Mesenchymal stem cell (in vitro differentiated cells and primary cell): ENCODE measurements around the gene CCL28.

ENCODE experiments used
- DNase-seq: peaks from one replicate; pipeline ENCODE4 v3.0.0-alpha.2; 2013
- H2AFZ ChIP-seq: one replicate; pipeline ENCODE4 v1.6.1; 2013; ENCODE audit warnings: low read depth, mild to moderate bottlenecking, control low read depth, inconsistent platforms, low read length, moderate library complexity
- H2AK5ac ChIP-seq: 2 replicates; pipeline ENCODE4 v1.6.1; 2013; ENCODE audit warnings: low read length, moderate library complexity, mild to moderate bottlenecking, inconsistent platforms; ENCODE audit not compliant: severe bottlenecking
- H2BK120ac ChIP-seq: one replicate; pipeline ENCODE4 v1.6.1; 2013; ENCODE audit warnings: low read depth, mild to moderate bottlenecking, inconsistent platforms, low read length, moderate library complexity
- H2BK12ac ChIP-seq, 2 experiments: one replicate each; pipeline ENCODE4 v1.6.1; 2013; ENCODE audit warnings: inconsistent platforms in 2 of 2, low read length in 2 of 2, mild to moderate bottlenecking in 2 of 2, moderate library complexity in 2 of 2, control low read depth in 1 of 2
- H2BK15ac ChIP-seq: one replicate; pipeline ENCODE4 v1.6.1; 2013; ENCODE audit warnings: mild to moderate bottlenecking, low read depth, inconsistent platforms; ENCODE audit not compliant: poor library complexity, severe bottlenecking
- H2BK5ac ChIP-seq: 2 replicates; pipeline ENCODE4 v1.6.1; 2013; ENCODE audit warnings: low read depth, mild to moderate bottlenecking, low read length, control low read depth, inconsistent platforms; ENCODE audit not compliant: poor library complexity, severe bottlenecking
- H3K14ac ChIP-seq, 2 experiments: one replicate each; pipeline ENCODE4 v1.6.1; 2013; ENCODE audit warnings: inconsistent platforms in 2 of 2, low read length in 2 of 2, control low read depth in 1 of 2, mild to moderate bottlenecking in 1 of 2, moderate library complexity in 1 of 2
- H3K18ac ChIP-seq, 2 experiments: one replicate each; pipeline ENCODE4 v1.6.1; 2013; ENCODE audit warnings: inconsistent platforms in 2 of 2, low read length in 2 of 2, control low read depth in 1 of 2, low read depth in 1 of 2, mild to moderate bottlenecking in 1 of 2
- H3K23ac ChIP-seq, 2 experiments: one replicate each; pipeline ENCODE4 v1.6.1; 2013; ENCODE audit warnings: inconsistent platforms in 2 of 2, low read length in 2 of 2, mild to moderate bottlenecking in 2 of 2, moderate library complexity in 2 of 2, control low read depth in 1 of 2
- H3K27ac ChIP-seq: 2 replicates; pipeline ENCODE4 v1.5.1; 2013; ENCODE audit warnings: mild to moderate bottlenecking, moderate library complexity, low read length, control low read depth, inconsistent platforms; ENCODE audit not compliant: poor library complexity, severe bottlenecking
- H3K27me3 ChIP-seq, 2 experiments: 2 replicates each; pipeline versions ENCODE4 v1.6.1 to v1.7.0; 2013; ENCODE audit warnings: low read length in 2 of 2, mild to moderate bottlenecking in 2 of 2, moderate library complexity in 2 of 2, control low read depth in 1 of 2, inconsistent platforms in 1 of 2; ENCODE audit not compliant: control insufficient read depth in 1 of 2, insufficient read depth in 1 of 2
- H3K36me3 ChIP-seq, 2 experiments: 2 replicates each; pipeline versions ENCODE4 v1.6.1 to v1.7.0; 2013; ENCODE audit warnings: low read length in 2 of 2, control low read depth in 1 of 2, inconsistent platforms in 1 of 2, low read depth in 1 of 2, mild to moderate bottlenecking in 1 of 2; ENCODE audit not compliant: insufficient read depth in 2 of 2, control insufficient read depth in 1 of 2
- H3K4ac ChIP-seq, 2 experiments: one replicate each; pipeline ENCODE4 v1.6.1; 2013; ENCODE audit warnings: inconsistent platforms in 2 of 2, low read length in 2 of 2, mild to moderate bottlenecking in 2 of 2, moderate library complexity in 2 of 2, control low read depth in 1 of 2, low read depth in 1 of 2
- H3K4me1 ChIP-seq: 2 replicates; pipeline ENCODE4 v1.6.1; 2013; ENCODE audit warnings: low read depth, low read length, control low read depth; ENCODE audit not compliant: control insufficient read depth, insufficient read depth
- H3K4me2 ChIP-seq: 2 replicates; pipeline ENCODE4 v1.6.1; 2013; ENCODE audit warnings: low read length, mild to moderate bottlenecking, inconsistent platforms; ENCODE audit not compliant: poor library complexity, severe bottlenecking
- H3K4me3 ChIP-seq, 2 experiments: 2 replicates each; pipeline versions ENCODE4 v1.5.1 to v1.7.0; 2013; ENCODE audit warnings: low read length in 2 of 2, mild to moderate bottlenecking in 2 of 2, control low read depth in 1 of 2, low read depth in 1 of 2; ENCODE audit not compliant: insufficient read depth in 1 of 2
- H3K79me1 ChIP-seq: replicated peaks from 2 replicates; pipeline ENCODE4 v1.6.1; 2013; ENCODE audit warnings: mild to moderate bottlenecking, control low read depth, low read length, inconsistent platforms; ENCODE audit not compliant: poor library complexity, severe bottlenecking
- H3K9ac ChIP-seq: 2 replicates; pipeline ENCODE4 v1.7.0; 2013; ENCODE audit warnings: mild to moderate bottlenecking, low read length, moderate library complexity
- H3K9me3 ChIP-seq: 2 replicates; pipeline ENCODE4 v1.7.0; 2013; ENCODE audit warnings: mild to moderate bottlenecking, low read length; ENCODE audit not compliant: control insufficient read depth
- H4K8ac ChIP-seq: one replicate; pipeline ENCODE4 v1.6.1; 2013; ENCODE audit warnings: inconsistent platforms, mild to moderate bottlenecking, low read length, moderate library complexity
- H4K91ac ChIP-seq: one replicate; pipeline ENCODE4 v1.6.1; 2013; ENCODE audit warnings: mild to moderate bottlenecking, low read length, inconsistent platforms
- WGBS: methylation state at CpG from one replicate; pipeline ENCODE4 v1.1.7; 2013; ENCODE audit warnings: mixed read lengths; 5-methylcytosine and 5-hydroxymethylcytosine counted together

Gene CCL28

GRCh38 chr5:43422143-43422542 lies 10.0 kb upstream of the CCL28 start:
- H3K4me3 ChIP-seq = no peak overlapping the region
- no peaks in the 10 kb centered on the region for H3K36me3 ChIP-seq
- H2BK5ac ChIP-seq = no peak overlapping the region
- H3K4me1 ChIP-seq = peaks cover 16% of the 10 kb centered on the region
- no peak overlapping the region for H3K18ac ChIP-seq
- DNase-seq = peak; percentile 26
- H2AK5ac ChIP-seq = no peak overlapping the region
- no peaks in the 10 kb centered on the region for H3K9me3 ChIP-seq
- no peak overlapping the region for H4K91ac ChIP-seq
- H2BK12ac ChIP-seq = no peak overlapping the region
- no peak overlapping the region for H3K14ac ChIP-seq
- no peak overlapping the region for H3K9ac ChIP-seq
- no peak overlapping the region for H2AFZ ChIP-seq
- no peak overlapping the region for H4K8ac ChIP-seq
- no peak overlapping the region for H2BK15ac ChIP-seq
- H2BK120ac ChIP-seq = no peak overlapping the region
- H3K4ac ChIP-seq = no peak overlapping the region
- WGBS = 73% methylated on average over 2 of the region's 2 CpGs
- peak overlapping the region; percentile 87 for H3K27ac ChIP-seq
- no peaks in the 10 kb centered on the region for H3K79me1 ChIP-seq
- H3K23ac ChIP-seq = no peak overlapping the region
- no peak overlapping the region for H3K4me2 ChIP-seq
- H3K27me3 ChIP-seq = no peaks in the 10 kb centered on the region

- Histone ChIP-seq H3K9me3 (no peaks in the 10 kb centered on the region), H2BK120ac (no peak overlapping the region)
- 94% methylated on average over 6 of the region's 7 CpGs for WGBS
Observed at GRCh38 chr5:43421450-43422133, 9.4 kb upstream of the CCL28 start.

GRCh38 chr5:43420241-43420640 lies 8.1 kb upstream of the CCL28 start:
- Histone ChIP-seq H4K91ac (no peak overlapping the region), H2BK5ac (no peak overlapping the region), H3K14ac (no peak overlapping the region), H4K8ac (peak overlapping the region; percentile 55), H3K27ac (no peak overlapping the region), H2BK12ac (no peak overlapping the region), H3K27me3 (no peaks in the 10 kb centered on the region), H3K18ac (no peak overlapping the region), H3K4me3 (no peak overlapping the region), H2AK5ac (no peak overlapping the region), H3K4me2 (no peak overlapping the region), H2AFZ (no peak overlapping the region), H3K4me1 (peaks cover 11% of the 10 kb centered on the region), H3K9me3 (no peaks in the 10 kb centered on the region), H3K36me3 (no peaks in the 10 kb centered on the region), H3K79me1 (no peaks in the 10 kb centered on the region), H3K9ac (no peak overlapping the region), H3K23ac (no peak overlapping the region), H2BK120ac (no peak overlapping the region), H2BK15ac (no peak overlapping the region), H3K4ac (no peak overlapping the region)
- DNase-seq = no peak
- WGBS = 70% methylated on average over 3 of the region's 4 CpGs

More at GRCh38 chr5:43421450-43422133, 9.4 kb upstream of the CCL28 start:
- H3K79me1 ChIP-seq = no peaks in the 10 kb centered on the region
- no peak overlapping the region for H2BK15ac ChIP-seq
- no peak overlapping the region for H3K9ac ChIP-seq
- H3K23ac ChIP-seq = no peak overlapping the region
- H3K4me1 ChIP-seq = peaks cover 16% of the 10 kb centered on the region
- H2BK12ac ChIP-seq = no peak overlapping the region
- DNase-seq = no peak
- no peak overlapping the region for H3K4ac ChIP-seq
- H4K91ac ChIP-seq = no peak overlapping the region
- H2AFZ ChIP-seq = no peak overlapping the region
- H2AK5ac ChIP-seq = peak overlapping the region; percentile 29
- no peak overlapping the region for H3K14ac ChIP-seq
- H3K18ac ChIP-seq = no peak overlapping the region
- no peaks in the 10 kb centered on the region for H3K36me3 ChIP-seq
- no peak overlapping the region for H4K8ac ChIP-seq
- no peak overlapping the region for H3K4me3 ChIP-seq
- H3K27ac ChIP-seq = peak overlapping the region; percentile 66
- no peaks in the 10 kb centered on the region for H3K27me3 ChIP-seq
- no peak overlapping the region for H3K4me2 ChIP-seq
- no peak overlapping the region for H2BK5ac ChIP-seq

- no peak overlapping the region for H2BK120ac ChIP-seq
Observed at GRCh38 chr5:43418561-43418960, 6.4 kb upstream of the CCL28 start.

More at GRCh38 chr5:43418561-43418960, 6.4 kb upstream of the CCL28 start:
- Histone ChIP-seq H3K27ac (no peak overlapping the region), H3K9me3 (no peaks in the 10 kb centered on the region), H3K23ac (no peak overlapping the region), H3K9ac (no peak overlapping the region), H3K4me1 (peaks cover 11% of the 10 kb centered on the region), H3K79me1 (no peaks in the 10 kb centered on the region), H3K4ac (no peak overlapping the region), H4K8ac (no peak overlapping the region), H2BK12ac (no peak overlapping the region), H2BK15ac (no peak overlapping the region), H3K14ac (no peak overlapping the region), H2AFZ (no peak overlapping the region), H2AK5ac (no peak overlapping the region), H2BK5ac (no peak overlapping the region), H4K91ac (no peak overlapping the region), H3K4me2 (no peak overlapping the region), H3K27me3 (no peaks in the 10 kb centered on the region), H3K36me3 (no peaks in the 10 kb centered on the region), H3K4me3 (no peak overlapping the region), H3K18ac (no peak overlapping the region)
- 83% methylated on average over 2 of the region's 2 CpGs for WGBS
- no peak for DNase-seq
